Left lung (tissue), 10 donors: ENCODE data around the gene ACTN4. TPM values are rescaled to one million over a fixed set of nuclear protein-coding genes. Genes with fewer than 3 reads are reported as not detected.
A peak's percentile ranks its signal among the peaks of the same experiment; 100 is the strongest.

Experiments
- ATAC-seq: fragments of 200-7000 bp; cut with Tn5 transposase; one replicate; pipeline ENCODE4 v1.9.1; 2020; ENCODE audit warnings: moderate library complexity
- DNase-seq, 4 donors: peaks; one replicate each; pipeline ENCODE4 v3.0.0-alpha.2; 2013 to 2020
- H3K27ac ChIP-seq, 2 donors: fragments of 200-600 bp; sonication (generic) in 1 of 2; one replicate each; pipeline versions ENCODE4 v1.5.0 to v1.8.0; 2020 to 2021
- H3K27me3 ChIP-seq, 2 donors: fragments of 200-600 bp; sonication (generic) in 1 of 2; one replicate each; pipeline versions ENCODE4 v1.5.0 to v1.8.0; 2020 to 2021
- H3K36me3 ChIP-seq, 2 donors: fragments of 200-600 bp; sonication (generic) in 1 of 2; one replicate each; pipeline versions ENCODE4 v1.5.0 to v1.8.0; 2020 to 2021
- H3K4me1 ChIP-seq, 2 donors: fragments of 200-600 bp; one replicate each; pipeline ENCODE4 v1.8.0; 2021
- H3K4me3 ChIP-seq, 2 donors: fragments of 200-600 bp; sonication (generic) in 1 of 2; one replicate each; pipeline versions ENCODE4 v1.5.0 to v1.8.0; 2020 to 2021; ENCODE audit warnings: mild to moderate bottlenecking in 1 of 2
- H3K9me3 ChIP-seq, 2 donors: fragments of 200-600 bp; sonication (generic) in 1 of 2; one replicate each; pipeline versions ENCODE4 v1.5.0 to v1.8.0; 2020 to 2021
- intact Hi-C, 2 donors: fragments of 100-400 bp; cut with DNase I; formaldehyde crosslinking; loops; one replicate each; pipeline versions ENCODE4 v1.11.2 to v1.14.2; 2022
- polyA plus RNA-seq, 6 donors: library from polyadenylated mRNA; unstranded; fragments of 120-200 nt; gene quantifications; one replicate each; pipeline ENCODE4 v1.2.1, GENCODE V29; 2013; ENCODE audit not compliant: insufficient read length in 6 of 6
- total RNA-seq, 2 donors: library from RNA; stranded (reverse); fragmentation: NEBNext Ultra II Directional; extraction: Animal tissue kit (Norgen Biotek cat#: 25700); gene quantifications; one replicate each; pipeline ENCODE4 v1.2.1, GENCODE V29; 2021
- TF ChIP-seq, protein P1 (sequence below), 2 donors: fragments of 200-600 bp; sonication (generic) in 1 of 2; IDR thresholded peaks; one replicate each; pipeline versions ENCODE4 v1.5.0 to v1.8.0; 2021; ENCODE audit warnings: antibody characterized with exemption in 2 of 2
- donor health status: DM: no; HTN: yes; CAD: no.
- donor health status: DM: no; HTN: no; CAD: no.

The ACTN4 gene
- total and polyA plus RNA-seq, 8 donors = 373 to 647 (median 402) TPM

DNA sequence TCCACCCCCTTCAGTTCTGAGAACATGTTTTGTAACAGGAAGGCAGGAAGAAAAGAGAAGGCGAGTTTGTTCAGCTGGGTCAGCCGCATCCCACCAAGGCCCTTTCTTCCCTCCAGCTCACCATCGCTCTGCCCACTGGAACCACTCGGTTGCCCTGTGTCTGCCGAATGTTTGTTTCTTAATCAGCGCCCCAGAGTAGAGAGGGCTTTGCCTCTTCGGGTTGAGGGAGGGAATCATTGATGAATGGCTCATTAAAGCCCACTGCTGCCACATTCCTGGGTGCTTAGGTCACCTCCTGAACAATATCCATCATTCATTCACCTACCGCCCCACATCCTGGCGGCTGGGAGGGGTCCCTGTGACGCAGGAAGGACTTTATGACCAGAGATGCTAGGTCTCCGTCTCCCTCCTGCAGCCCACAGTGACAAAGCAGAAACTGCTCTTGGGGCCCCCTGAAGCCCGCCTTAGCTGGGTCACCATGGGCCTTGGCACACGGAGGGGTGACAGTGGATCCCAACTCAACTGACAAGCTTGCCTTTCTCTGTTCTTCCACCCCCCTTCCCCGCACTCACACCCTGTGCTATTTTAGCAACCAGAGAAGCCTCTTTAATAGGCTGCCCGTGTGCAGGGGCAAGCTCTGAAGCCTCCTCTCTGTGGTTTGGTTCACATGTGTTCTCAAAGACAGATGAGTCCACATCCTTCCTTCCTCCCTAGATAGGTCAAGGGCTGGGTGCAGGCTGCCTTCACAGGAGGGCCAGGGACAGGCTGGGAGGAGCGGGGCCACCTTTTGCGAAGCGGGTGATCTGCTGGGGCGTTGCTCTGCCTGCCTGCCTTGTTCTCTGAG, 46.2 kb downstream of the ACTN4 start:
- H3K4me3 ChIP-seq = no peak overlapping the region
- no peaks in the 10 kb centered on the region for H3K9me3 ChIP-seq
- peak in 1 of 4 donors; percentile 77 for DNase-seq
- H3K27ac ChIP-seq = peak overlapping the region; percentile 86
- peak; percentile 18 for ATAC-seq
- peaks cover 25 to 98% of the 10 kb centered on the region in 2 donors for H3K4me1 ChIP-seq
- intact Hi-C loops = no loop called here
- no peaks in the 10 kb centered on the region for H3K27me3 ChIP-seq
- TF ChIP-seq, protein P1, sequence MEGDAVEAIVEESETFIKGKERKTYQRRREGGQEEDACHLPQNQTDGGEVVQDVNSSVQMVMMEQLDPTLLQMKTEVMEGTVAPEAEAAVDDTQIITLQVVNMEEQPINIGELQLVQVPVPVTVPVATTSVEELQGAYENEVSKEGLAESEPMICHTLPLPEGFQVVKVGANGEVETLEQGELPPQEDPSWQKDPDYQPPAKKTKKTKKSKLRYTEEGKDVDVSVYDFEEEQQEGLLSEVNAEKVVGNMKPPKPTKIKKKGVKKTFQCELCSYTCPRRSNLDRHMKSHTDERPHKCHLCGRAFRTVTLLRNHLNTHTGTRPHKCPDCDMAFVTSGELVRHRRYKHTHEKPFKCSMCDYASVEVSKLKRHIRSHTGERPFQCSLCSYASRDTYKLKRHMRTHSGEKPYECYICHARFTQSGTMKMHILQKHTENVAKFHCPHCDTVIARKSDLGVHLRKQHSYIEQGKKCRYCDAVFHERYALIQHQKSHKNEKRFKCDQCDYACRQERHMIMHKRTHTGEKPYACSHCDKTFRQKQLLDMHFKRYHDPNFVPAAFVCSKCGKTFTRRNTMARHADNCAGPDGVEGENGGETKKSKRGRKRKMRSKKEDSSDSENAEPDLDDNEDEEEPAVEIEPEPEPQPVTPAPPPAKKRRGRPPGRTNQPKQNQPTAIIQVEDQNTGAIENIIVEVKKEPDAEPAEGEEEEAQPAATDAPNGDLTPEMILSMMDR (IDR thresholded peaks at IDR 0.05) = no peak
- H3K36me3 ChIP-seq = peaks cover 0 to 32% of the 10 kb centered on the region in 2 donors

DNA sequence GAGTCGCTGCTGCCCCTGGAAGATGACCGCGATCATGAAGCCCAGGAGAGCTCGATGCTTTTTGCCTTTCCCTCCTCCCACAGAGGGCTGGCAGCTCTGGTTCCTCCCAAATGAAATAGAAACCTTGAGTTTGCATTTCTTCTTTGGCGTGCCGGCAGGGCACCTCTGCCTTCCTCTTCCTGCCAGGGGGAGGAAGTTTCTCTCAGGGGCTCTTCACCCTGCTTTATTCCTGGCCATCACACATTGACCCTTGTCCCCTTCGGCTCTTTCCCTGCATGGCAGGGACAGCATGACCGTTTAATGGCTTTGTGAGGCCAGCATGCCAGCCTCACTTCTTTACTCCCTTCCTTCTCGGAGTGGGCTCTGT, 47.9 kb downstream of the ACTN4 start:
- Histone ChIP-seq H3K4me1 (peaks cover 21 to 99% of the 10 kb centered on the region in 2 donors), H3K27ac (peak overlapping the region; percentile 42 to 86), H3K36me3 (peaks cover 0 to 30% of the 10 kb centered on the region in 2 donors), H3K9me3 (no peaks in the 10 kb centered on the region), H3K27me3 (no peaks in the 10 kb centered on the region), H3K4me3 (no peak overlapping the region)
- intact Hi-C loops = no loop called here
- TF ChIP-seq, protein P1 (IDR thresholded peaks at IDR 0.05) = no peak
- ATAC-seq (no peak), DNase-seq (peak in 1 of 4 donors; percentile 66)

DNA sequence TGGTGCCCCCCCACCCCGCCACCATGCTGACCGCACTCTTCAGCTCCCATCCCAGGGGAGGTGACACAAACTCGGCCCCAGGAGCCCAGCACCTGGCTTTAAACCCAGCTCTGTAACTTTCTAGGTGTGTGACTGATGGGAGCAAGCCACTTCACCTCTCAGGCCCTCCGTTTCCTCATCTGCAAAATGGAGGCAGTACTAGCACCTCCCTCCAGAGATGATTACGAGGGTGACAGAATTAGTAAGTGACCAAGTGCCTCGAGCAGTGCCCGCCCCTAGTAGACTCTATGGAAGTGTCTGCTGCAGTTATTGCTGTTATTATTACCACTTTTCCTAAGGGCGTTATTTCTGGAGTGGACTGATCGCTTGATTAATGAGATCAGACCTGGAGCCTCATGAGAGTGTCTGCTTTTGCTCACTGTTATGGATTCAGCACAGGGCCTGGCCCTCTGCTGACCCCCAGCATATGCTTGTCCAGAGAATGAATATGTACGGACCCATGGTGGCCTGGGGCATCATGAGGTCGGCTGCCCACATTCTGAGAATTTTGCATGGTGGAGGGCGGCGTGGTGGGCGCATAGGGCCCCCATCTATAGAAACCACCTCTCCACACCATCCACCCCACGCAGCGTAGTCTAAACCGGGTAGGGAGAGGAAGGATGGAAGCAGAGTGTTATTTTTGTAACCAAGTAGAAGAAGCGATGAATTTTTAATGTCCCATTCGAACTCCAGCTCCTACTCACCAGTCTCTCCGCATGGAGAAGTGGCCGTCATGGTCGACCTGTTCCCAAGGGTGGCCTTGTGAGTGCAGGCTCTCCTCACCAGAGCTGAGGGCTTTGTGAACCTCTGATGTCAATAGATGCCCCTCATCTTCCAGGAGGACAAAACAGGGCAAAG, 48.6 kb downstream of the ACTN4 start:
- DNase-seq (no peak), ATAC-seq (no peak)
- Histone ChIP-seq H3K9me3 (no peaks in the 10 kb centered on the region), H3K36me3 (peaks cover 0 to 37% of the 10 kb centered on the region in 2 donors), H3K27ac (peak overlapping the region; percentile 42 to 86), H3K4me3 (no peak overlapping the region), H3K27me3 (no peaks in the 10 kb centered on the region), H3K4me1 (peaks cover 21 to 95% of the 10 kb centered on the region in 2 donors)
- intact Hi-C loops = no loop called here
- TF ChIP-seq, protein P1 (IDR thresholded peaks at IDR 0.05) = no peak

DNA sequence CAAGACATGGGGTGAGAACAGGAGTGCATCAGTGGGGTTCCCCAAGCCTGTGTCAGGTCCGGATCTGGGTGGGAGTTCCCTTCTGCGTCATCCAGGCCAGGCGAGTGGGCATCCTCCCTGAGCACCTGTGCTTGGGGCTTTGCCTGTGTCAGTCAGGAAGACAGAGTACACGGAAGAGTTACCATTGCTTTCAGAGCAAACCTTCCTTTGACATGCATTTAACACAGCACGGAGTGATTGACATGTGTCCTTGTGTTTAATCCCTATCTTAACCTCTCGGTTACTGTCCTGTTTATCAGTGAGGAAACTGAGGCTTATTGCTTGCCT, 49.2 kb downstream of the ACTN4 start:
- peaks cover 18 to 95% of the 10 kb centered on the region in 2 donors for H3K4me1 ChIP-seq
- DNase-seq = no peak
- intact Hi-C loops = no loop called here
- no peak for ATAC-seq
- no peak overlapping the region for H3K4me3 ChIP-seq
- TF ChIP-seq, protein P1 (IDR thresholded peaks at IDR 0.05) = no peak
- peaks cover 0 to 43% of the 10 kb centered on the region in 2 donors for H3K36me3 ChIP-seq
- no peaks in the 10 kb centered on the region for H3K9me3 ChIP-seq
- H3K27me3 ChIP-seq = no peaks in the 10 kb centered on the region
- H3K27ac ChIP-seq = peak overlapping the region in 1 of 2 donors; percentile 86

DNA sequence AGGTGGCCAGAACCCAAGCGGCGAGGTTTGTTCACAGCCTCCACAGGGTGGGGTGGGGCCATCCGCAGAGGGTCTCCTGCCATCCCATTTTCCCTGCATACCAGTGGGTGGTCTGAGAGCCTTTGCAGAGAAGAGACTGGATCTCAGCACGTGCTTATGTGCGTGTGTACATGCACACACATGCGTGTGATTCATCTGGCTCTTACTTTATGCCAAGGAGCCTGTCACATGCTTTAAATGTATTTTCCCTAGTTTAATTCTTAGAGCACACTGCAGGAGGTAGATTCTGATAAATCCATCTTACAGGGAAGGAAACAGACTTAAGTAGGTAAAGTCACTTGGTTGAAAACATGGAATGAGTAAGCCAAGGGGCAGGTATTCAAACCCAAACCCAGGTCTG, 49.7 kb downstream of the ACTN4 start:
- ATAC-seq (no peak), DNase-seq (no peak)
- intact Hi-C loops = no loop called here
- Histone ChIP-seq H3K27ac (peak overlapping the region in 1 of 2 donors; percentile 86), H3K4me3 (no peak overlapping the region), H3K27me3 (no peaks in the 10 kb centered on the region), H3K4me1 (peaks cover 16 to 93% of the 10 kb centered on the region in 2 donors), H3K36me3 (peaks cover 0 to 48% of the 10 kb centered on the region in 2 donors), H3K9me3 (no peaks in the 10 kb centered on the region)
- TF ChIP-seq, protein P1 (IDR thresholded peaks at IDR 0.05) = no peak
